GOT3 (cell line): Measurements from ENCODE around the gene TMEM14A.
A peak's percentile ranks its signal among the peaks of the same experiment; 100 is the strongest.
"Not testable (repeated sequence)": the region's sequence is repeated elsewhere in the genome, so short reads cannot be mapped to it uniquely, and the experiment has no call there.

Experiments
- DNase-seq: peaks from one replicate; lab custom pipeline; 2025; ENCODE audit warnings: mixed read lengths; lab: John Stamatoyannopoulos, UW

TMEM14A gene, protein sequence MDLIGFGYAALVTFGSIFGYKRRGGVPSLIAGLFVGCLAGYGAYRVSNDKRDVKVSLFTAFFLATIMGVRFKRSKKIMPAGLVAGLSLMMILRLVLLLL

DNA sequence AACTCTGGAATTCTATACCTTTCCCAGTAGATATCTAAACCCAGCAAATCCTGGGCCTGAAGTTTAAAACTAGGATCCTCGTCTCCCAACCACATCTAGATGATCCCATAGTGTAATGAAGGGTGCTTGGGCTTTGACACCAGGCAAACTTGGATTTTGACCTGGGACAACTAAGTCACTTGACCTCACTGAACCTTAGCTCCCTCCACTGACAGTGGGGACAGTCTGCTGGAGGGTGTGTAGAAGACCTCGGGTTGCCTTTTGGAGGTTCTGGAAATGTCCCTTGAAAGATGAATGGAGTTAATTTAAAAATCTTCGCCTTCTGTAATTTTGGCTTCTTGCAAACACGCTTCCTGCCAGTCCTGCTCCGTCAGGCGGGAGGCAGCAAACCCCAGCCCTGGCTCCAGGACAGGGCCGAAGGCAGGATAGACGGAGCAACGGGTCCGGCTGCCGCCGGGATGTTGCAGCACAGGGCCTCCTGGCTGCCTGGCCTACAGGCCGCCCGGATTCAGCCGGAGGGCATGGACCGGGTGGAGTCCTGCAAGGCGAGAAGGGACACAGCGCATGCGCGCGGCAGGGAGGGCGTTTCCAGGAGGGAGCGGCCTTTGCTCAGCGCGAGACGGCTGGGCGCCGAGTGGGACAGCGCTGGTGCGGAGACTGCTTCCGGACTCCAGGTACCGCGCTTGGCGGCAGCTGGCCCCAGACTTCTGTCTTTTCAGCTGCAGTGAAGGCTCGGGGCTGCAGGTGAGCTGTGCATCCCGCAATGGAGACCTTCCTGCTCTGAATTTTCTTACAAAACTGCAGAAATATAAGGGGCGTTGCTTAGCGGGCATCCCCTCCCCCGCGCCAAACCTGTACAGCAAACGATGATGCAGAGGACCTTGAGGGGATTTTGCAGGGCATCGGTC, at the start of gene TMEM14A:
TMEM14A (plus strand) TSS at position 612 of the 908 bp plus-strand sequence. CDS start 5,990 bp downstream, outside the sequence.
- DNase-seq, result peak; percentile 82

DNA sequence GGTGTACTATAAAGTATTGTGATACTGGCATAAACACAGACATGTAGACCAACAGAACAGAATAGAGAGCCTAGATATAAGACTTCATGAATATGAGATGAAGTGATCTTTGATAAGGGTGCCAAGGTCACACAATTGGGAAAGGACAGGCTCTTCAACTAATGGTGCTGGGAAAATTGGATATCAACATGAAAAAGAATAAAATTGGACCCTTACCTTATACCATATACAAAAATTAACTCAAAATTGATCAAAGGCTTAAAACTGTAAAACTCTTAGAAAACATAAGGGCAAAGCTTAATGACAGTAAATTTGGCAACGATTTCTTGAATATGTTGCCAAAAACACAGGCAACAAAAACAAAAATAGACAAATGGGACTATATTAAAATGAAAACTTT, 49.3 kb upstream of the TMEM14A start:
- no peak for DNase-seq

DNA sequence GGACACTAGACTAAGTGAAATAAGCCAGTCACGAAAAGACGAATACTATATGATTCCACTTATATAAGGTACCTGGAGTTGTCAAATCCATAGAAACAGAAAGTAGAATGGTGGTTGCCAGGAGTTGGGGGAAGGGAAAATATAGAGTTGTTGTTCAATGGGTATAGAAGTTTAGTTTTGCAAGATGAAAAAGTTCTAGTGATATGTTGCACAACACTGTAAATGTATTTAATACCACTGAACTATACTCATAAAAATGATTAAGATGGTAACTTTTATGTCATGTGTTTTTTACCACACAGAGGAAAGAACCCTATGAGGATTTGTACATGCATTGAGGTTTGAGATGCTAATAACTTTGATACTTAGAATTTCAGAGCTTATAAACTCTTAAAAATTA, 48.1 kb upstream of the TMEM14A start:
- DNase-seq, result no peak

DNA sequence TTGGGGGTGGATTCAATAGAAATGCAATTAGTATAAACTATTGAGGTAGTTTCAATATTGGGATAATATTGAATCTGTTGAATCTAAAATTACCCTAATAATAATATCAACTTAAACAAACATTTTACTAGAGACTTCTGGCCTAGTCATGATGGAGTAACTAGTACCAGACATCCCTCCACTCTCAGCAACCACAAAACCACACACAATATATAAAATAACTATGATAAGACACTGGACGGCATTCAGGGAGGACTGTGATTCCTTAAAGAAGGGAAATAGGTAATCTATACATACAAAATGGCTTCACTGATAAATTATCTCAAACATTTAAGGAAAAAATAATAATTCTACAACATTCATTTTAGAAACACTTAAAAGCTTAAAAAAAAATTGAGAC, 38.9 kb upstream of the TMEM14A start:
- DNase-seq, result no peak

DNA sequence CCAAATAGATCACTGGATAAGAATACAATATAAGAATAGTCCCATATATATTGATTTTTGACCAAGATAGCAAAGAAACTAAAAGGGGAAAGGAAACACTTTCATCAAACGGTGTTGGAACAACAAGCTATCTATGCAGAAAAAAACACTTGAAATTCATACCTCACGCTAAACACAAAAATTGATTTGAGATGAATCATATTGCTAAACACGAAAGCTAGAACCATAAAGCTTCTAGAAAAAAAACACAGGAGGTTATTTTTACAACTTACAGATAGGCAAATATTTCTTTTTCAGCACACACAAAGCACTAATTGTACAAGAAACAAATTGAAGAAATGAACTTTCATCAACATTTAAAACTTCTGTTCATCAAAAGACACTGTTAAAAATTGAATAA, 36.7 kb upstream of the TMEM14A start:
- no peak for DNase-seq

DNA sequence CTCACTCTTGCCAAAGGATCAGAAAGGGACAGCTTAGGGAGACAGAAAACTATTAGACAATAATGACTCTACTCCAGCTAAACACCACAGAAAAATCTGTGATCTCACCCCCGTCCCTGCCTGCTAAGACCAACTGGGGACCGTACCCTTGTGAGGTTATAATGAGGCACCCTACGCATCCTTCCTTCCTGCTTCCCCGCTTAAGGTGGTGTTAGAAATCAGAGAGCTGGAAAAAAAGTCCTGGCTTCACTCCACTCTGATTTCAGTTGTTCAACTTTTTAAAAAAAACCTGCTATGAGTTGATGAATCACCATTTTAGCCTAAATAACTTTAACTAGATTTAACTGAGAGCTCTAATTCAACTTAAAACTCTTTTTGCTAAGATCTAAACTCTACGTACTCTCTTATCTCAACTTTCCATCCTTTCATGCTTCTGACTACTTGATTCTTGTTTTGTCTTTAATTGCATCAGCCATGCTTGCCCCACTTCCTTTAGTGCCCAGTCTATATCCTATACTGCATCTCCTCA, 35.8 kb upstream of the TMEM14A start:
- no peak for DNase-seq

DNA sequence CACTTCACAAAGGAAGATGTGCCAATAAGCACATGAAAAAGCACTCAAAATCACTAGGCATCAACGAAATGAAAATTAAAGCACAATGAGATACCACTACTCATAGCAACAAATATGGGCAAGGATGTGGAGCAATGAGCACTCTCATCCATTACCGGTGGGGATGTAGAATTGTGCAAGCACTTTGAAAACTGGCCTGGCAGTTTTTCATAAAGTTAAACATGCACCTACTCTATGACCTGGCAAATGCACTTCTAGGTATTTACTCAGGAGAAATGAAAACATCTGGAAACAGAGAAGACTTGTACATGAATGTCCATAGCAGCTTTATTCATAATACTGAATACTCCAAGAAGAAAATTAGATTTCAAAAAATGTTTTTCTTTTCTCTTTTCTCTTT, 34.1 kb upstream of the TMEM14A start:
- DNase-seq, result no peak

DNA sequence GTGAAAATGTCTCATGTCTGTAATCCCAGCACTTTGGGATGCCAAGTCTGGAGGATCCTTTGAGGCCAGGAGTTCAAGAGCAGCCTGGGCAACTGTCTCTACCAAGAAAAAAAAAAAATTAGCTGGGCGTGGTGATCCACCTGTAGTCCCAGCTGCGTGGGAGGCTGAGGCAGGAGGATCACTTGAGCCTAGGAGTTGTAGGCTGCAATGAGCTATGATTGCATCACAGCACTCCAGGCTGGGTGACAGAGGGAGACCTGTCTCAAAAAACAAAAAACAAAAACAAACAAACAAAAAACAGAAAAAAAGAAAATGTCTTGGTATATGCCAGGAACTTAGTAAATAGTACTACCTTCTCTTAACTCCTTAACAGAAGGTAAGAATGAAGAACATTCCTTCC, 31.4 kb upstream of the TMEM14A start:
- DNase-seq, result no peak

DNA sequence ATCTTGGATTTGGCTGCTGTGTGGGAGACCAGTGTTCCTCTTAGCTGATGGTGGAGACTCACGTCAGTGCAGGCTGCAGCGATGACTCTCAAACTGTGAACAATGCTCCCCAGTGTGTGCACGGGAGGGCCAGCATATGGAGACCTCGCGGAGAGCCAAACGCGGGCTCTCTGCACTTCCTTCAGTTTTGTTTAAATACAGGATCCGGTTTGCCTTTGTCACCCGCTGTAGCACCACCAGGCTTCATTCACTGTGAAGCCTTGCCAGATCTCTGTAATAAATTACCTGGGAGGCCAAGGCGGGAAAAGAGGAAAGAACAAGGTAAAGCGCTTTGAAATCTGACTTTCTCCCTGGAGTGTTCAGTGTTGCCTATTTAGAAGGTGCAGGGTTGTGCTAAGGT, 30.7 kb upstream of the TMEM14A start:
- no peak for DNase-seq

DNA sequence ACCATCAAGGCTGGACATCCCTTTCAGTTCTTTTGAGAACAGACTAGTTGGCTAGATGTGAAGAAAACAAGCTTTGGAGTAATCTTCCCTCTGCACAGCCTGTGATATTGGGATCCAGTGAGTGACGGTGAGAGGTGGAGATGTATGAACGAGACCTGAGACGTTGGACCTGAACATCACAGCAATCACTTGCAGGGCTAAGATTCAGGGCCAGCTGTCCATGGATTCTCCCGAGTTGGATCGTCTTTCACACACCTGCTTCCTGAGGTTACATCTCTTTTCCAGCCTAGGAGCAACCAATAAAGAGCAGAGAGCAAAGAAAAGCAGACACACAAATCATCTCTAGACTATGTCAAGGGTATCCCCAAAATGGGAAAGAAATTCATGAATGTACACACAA, 30.0 kb upstream of the TMEM14A start:
- DNase-seq, result no peak

DNA sequence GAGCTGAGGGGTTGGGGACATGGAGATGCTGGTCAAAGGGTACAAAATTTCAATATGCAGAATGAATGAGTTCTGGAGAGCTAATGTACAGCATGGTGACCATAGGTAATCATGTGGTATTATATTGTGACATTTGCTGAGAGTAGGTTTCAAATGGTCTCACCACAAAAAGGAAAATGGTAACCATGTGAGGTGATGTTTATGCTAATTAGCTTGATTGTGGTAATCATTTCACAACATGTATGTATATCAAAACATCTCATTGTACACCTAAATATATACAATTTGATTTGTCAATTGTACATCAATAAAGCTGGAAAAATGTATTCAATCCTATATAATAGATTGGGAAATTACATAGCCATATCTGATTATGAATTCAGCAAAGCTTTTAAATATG, 29.5 kb upstream of the TMEM14A start:
- no peak for DNase-seq

DNA sequence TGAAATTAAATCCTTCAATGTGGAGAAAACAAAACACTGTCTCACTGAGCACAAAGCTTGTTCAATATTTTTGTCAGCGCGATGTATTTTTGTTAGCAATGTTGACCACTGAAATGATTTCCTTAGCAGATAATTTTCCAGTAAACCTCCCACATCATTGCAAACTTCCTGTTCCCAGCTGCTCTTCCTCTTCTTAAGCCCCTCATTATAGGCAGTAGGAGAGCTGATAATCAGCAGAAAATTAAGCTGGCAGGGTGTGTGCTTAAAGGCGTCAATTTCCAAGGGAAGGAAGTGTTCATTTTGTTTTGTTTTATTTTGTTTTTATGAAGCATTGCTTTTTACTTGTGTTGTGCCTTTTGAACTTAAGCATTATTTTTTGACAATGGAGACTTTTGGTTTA, 29.1 kb upstream of the TMEM14A start:
- no peak for DNase-seq

DNA sequence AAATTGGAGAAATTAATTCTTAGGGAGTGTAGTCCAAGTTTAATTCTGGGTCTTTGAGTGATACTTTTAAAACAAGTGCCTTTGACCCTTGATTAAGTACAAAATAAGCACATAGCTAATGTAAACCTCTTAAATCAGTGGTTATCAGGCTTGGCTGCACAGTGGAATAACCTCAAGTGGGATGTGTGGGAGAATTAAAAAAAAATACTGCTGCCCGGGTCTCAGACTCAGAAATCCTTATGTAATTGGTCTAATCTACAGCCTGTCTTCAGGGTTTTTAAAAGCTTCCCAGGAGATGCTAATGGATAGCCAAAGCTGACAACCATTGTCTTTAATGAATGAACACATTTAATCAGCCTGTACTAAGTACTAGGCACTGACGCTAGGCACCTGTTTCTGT, 28.5 kb upstream of the TMEM14A start:
- no peak for DNase-seq

DNA sequence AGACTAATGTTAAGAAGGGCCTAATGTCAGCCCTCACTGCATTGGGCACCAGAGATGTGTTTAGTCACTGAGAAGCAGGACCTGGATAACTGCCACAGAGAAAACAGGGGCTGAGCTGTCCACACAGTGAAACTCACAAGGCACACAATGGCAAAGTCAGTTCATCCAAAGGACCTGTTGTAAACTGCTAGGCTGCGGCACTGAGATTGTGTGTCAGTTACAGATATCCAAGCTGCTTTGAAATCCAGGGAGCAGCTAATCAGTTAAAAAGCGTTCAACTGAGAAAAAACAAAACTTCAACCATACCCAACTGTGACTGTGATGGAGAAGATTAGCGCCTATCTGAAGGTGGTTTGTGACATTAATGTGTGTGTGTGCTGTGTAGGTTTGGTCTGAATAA, 27.8 kb upstream of the TMEM14A start:
- no peak for DNase-seq

DNA sequence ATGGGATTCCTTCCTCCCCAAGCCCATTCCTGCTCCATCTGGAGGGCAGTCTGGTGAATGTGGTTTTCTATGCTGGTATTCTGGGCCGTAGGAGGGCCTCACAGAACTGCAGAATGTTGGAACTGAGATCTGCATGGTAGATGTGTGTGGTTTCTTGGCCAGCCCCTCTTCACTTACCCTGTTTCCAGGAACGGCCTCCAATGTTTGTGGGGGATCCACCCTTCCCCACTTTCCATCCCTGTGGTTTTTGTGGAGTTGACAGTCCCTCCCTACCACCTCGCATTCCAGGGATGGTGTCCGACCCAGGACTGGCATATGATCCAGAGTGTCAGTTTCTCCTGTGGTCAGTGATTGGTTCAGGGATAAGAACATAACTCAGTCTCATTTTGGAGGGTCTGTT, 26.7 kb upstream of the TMEM14A start:
- no peak for DNase-seq

DNA sequence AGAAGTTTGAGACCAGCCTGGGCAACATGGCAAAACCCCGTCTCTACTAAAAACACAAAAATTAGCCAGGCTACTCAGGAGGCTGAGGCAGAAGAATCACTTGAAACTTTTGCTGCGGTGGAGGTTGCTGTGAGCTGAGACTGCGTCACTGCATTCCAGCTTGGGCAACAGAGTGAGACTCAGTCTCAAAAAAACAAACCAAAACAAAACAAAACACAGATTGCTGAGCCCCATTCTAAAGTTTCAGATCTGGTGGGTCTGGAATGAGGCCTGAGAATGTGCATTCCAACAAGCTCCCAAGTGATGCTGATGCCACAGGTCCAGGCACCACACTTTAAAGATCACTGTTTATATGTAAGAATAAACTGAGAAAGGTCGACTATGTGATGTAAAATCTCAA, 24.9 kb upstream of the TMEM14A start:
- DNase-seq, result no peak

DNA sequence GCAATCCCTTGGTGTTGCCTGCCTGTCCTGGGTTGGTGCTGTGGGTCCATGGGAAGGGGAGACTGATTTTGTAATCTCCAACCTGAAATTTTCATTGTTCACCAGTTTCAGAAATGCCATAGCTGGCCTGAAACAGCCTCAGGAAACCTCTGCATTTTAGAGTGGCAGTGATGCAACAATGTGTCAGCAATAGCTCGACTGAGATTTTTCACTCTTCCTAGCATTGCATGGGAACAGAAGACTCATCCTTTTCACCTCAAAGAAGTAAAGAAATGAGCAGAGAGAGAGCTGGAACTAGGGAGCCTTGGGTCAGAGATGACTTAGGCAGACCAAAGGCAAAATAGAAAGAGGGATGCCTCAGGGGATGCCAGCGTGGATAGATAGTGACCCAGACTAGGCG, 23.7 kb upstream of the TMEM14A start:
- no peak for DNase-seq

DNA sequence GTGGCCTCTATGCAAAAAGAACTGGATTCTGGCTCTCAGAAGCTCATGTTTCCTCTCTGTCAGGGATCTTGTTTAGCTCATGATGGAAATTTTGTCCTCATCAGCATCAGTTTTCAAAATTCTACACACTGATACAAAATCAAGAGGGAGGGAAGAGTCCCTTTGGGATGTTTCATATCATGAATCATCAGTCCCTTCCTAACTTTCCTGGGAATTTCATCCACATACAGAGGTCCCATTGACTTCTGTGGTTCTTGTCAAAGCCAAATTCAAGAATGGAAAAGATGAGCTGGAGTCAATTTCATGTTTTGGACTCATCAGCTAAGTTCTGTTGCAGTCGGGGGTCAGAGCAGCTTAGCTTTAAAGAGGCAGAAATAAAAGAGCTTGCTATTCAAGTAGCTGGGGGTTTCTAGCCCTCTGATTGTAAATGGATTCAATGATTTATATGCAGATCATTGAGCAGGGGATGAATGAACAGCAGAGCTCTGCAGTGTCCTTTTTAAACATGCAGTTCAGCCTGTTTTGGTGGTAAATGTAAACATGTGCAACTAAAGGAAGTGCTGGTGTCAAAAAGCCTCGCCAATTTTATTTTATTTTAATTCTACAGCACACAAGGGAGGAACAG, 21.3 kb upstream of the TMEM14A start:
- no peak for DNase-seq

DNA sequence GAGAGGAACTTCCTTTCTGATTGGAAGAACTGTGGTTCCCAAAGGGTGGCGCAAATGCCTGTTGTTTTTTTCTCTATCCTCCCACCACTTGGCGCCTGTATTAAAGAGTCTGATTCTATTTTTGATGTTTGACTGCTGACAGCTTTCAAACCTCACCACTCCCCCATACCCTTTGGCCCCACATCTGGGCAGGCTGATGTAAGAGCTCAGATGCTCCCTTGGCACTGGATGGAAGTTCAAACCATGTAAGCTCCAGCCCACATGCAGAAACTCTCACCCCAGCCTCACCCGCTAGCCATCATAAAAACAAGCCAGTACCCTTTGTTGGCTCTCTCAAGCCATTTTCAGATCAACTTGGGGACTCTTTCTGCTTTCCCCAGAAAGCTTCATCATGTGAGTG, 20.0 kb upstream of the TMEM14A start:
- no peak for DNase-seq

DNA sequence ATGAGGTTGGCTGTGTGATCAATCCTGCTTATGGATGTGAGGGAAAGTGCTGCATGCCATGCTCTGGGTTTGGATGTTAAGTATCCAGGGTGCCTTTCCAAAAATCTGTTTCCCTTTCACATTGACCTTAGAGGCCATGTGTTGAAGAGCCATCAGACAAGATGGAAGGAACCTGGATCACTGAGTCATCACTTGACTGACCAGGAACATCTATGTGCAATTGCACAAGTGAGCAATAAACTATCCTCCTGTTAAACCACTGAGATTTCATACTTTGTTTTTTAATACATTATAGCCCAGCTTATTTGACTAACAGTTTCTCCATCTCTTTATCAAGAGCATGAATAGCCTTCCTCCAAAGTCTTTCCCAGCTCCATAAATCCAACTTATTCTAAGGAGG, 17.8 kb upstream of the TMEM14A start:
- DNase-seq, result no peak

DNA sequence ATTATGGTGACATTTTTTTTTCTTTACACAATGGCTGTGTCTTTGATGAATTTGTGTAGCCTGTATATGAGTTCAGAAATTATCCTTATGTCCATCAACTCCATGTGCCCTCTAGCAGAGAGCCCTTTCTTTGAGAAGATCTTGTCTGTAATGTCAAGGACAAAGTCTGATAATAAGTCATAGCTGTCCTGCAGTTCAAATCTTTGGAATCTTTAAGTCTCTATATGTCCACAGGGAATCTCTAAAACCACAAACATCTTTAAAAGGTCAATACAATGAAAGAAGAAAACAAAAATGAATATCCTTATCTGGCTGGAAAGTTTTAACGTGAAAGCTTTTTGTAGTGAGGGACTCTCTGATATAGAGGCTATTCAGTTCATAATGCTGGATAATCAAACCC, 16.9 kb upstream of the TMEM14A start:
- DNase-seq, result no peak

DNA sequence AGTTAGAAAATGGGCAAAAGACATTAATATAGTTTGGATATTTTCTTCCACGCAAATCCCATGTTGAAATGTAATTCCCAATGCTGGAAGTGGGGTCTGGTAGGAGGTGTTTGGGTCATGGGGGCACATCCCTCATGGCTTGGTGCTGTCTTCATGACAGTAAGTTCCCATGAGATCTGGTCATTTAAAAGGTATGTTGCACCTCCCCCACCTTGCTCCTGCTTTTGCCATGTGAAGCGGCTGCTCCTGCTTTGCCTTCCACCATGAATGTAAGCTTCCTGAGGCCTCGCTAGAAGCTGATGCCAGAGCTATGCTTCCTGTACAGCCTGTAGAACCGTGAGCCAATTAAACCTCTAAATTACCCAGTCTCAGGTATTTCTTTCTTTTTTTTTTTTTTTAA, 16.3 kb upstream of the TMEM14A start:
- DNase-seq, result no peak

DNA sequence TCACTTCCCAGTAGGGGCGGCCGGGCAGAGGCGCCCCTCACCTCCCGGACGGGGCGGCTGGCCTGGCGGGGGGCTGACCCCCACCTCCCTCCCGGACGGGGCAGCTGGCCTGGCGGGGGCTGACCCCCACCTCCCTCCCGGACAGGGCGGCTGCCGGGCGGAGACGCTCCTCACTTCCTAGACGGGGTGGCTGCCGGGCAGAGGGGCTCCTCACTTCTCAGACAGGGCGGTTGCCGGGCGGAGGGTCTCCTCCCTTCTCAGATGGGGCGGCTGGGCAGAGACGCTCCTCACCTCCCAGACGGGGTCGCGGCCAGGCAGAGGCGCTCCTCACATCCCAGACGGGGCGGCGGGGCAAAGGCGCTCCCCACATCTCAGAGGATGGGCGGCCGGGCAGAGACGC, 15.0 kb upstream of the TMEM14A start:
- not testable (repeated sequence) for DNase-seq
